ENCODE measurements around the gene TBXAS1.
"Not testable (repeated sequence)": the region's sequence is repeated elsewhere in the genome, so short reads cannot be mapped to it uniquely, and the experiment has no call there.

Gene TBXAS1

GRCh38 chr7:139886899-139887298, 57.8 kb downstream of the TBXAS1 start:
- in situ Hi-C loops (cut with MboI; ENCODE audit: low sequenced_read_pairs) = no loop called here

DNA sequence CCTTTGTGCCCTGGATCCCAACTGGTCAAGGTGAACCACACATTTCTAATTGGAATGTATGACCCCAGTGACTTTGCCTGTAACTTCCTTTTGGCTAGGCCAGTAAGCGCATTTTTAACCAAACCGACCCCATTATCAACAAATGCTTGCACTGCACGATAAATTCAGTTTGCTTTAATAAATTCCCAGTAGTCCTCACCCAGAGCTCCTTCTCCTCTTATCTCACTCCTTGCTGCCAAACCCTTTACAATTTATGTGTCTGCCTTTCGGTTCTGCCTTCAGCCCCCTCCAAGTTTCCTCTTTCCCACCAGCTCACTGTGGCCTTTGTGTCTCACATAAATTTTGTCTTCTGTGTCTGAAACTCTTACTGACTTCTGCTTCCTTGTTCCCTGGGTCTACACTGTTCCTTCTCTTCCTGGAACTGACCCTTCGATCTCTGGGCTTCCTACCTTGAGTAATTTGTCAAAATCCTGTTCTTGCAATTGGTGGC, 59.0 kb downstream of the TBXAS1 start:
- in situ Hi-C loops (cut with MboI; ENCODE audit: low sequenced_read_pairs) = no loop called here

DNA sequence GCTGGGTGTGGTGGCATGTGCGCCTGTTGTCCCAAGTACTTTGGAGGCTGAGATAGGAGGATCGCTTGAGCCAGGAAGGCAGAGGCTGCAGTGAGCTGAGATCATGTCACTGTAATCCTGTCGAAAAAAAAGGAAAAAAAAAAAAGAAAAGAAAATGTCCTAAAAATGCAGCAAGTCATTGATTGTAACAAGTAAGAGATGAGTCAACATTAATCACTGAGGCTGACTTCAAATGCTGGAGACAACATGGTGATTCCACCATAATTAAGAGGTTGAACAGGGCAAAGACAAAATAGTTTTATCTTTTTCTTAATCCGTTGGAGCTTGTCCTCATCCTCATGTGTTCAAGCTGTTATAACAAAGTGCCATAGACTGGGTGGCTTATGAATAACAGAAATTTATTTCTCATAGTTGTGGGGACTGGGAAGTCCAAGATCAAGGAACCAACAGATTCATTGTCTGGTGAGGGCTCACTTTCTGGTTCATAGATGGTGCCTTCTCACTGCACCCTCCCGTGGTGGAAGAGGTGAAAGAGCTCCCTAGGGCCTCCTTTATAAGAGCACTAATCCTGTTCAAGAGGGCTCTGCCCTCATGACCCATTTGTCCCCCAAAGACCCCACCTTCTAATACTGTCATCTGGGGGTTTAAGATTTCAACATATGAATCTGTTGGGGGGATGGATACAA, 60.3 kb downstream of the TBXAS1 start:
- in situ Hi-C loops (cut with MboI; ENCODE audit: low sequenced_read_pairs) = no loop called here

DNA sequence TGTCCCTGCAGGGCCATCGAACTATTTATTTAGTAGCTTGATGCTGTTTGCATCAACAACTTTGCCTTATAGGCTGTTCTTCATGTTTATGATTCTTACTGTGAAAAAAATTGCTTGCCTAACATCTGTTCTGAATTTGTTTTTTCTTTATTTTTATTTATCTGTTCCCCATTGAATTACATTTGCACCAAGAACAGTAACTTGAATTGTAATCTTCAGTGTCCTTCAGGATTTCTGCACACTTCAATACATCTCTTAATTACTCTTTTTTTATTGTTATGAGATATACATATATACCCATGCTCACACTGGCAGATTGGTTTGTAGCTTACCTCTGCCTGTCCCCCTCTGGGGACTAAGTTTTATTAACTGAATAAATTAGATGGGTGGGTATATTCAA, 64.4 kb downstream of the TBXAS1 start:
- in situ Hi-C loops (cut with MboI; ENCODE audit: low sequenced_read_pairs) = no loop called here

DNA sequence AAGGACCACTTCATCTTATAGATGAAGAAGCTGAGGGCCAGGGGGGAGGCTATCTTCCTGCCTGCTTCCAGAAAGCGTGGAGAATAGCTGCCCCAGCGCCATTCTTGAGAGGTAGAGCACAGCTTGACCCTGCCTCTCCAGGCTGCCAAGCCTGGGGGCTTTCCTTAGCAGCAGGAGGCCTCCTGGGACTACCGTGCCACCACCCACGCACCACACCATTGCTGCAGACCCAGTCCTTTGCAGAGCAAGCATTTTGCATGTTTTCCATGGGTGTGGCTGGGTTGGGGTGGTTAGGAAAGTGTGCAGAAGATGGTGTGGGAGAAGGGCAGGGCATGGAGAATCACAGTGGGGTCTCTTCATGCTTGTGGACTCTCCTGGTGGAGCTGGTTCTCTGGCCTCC, 64.9 kb downstream of the TBXAS1 start:
- in situ Hi-C loops (cut with MboI; ENCODE audit: low sequenced_read_pairs) = no loop called here

DNA sequence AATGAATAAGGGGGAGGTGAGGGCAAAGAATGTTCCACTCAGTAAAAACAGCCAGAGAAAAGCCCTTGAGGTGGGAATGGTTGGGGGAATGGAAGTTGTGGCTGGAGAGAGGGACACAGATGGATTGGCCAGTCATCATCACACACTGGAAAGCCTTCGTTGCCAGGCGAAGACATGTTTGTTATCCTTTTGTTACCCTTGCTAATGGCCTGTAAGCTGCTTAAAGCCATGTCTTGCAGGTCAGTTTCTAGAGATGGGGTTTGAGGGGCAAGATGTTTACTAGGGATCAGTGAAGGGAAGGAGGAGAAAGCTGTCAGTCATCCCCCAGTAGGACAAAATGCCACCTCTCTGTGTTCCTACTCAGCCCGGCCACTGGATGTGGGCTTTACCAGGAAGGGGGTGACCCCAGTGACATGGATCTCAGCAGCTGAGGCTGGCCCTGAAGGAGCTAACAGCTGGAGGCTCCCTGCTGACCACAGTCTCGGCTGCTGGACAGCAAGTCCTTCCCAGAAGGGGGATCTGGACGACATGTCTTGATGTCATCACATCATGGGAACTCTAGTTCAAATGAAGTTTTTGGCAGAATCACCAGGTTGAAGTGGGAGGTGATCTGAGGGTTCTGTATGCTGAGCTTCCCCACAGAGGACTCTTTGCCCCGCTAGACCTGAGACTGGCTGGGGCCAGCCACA, 66.2 kb downstream of the TBXAS1 start:
- in situ Hi-C loops (cut with MboI; ENCODE audit: low sequenced_read_pairs) = no loop called here

- in situ Hi-C loops (cut with MboI; ENCODE audit: low sequenced_read_pairs) = no loop called here
Measured at GRCh38 chr7:139896288-139896687, 67.2 kb downstream of the TBXAS1 start.

DNA sequence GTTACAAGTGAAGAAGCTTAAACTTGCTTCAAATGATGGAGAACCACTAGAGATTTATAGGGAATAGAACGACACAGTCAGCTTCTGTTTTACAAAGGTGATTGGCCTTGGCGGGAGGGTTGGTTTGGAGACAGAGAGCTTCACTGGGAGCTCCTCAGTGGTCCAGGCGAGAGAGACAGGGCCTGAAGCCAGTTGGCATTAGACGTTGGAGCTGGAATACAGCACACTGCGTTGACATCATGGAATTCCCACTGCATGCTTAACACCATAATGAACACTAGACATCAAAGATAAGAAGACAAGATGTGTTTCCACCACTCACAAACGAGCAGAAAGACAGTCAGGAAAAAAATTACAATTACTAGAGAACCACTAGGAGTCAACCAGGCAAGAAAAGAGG, 67.8 kb downstream of the TBXAS1 start:
- in situ Hi-C loops (cut with MboI; ENCODE audit: low sequenced_read_pairs) = no loop called here

- in situ Hi-C loops (cut with MboI; ENCODE audit: low sequenced_read_pairs) = no loop called here
Measured at GRCh38 chr7:139897422-139898090, 68.5 kb downstream of the TBXAS1 start.

- in situ Hi-C loops (cut with MboI; ENCODE audit: low sequenced_read_pairs) = no loop called here
Measured at GRCh38 chr7:139898483-139898882, 69.4 kb downstream of the TBXAS1 start.

DNA sequence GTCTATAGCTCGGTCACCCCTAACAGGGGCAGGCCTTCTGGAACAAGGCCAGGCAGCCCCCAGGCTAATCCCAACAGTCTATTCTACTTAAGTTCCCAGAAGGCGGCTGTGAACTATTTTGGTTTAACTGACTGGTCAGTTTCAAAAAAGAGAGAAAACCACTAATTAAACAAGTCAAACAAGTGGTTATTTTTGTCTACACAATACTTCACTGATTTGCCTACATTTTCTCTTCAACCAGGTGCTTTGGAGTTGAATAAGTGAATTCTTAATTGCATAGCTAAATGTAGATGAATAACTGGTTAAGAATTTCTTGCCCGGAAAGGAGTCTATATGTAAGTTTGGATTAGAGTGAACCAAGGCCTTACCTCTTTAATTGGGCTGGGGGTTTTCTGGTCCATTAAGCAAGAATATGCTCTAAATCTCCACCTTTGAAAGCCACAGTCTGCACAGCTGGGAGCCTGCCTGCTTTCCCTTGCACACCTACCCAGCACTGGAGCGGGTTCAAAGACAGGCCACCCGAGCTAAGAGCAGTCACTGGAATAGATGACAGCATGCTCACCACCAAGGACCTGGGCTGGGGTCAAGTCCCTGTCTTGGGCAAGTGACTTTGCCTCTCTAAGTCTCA, 70.4 kb downstream of the TBXAS1 start:
- in situ Hi-C loops (cut with MboI; ENCODE audit: low sequenced_read_pairs) = no loop called here

DNA sequence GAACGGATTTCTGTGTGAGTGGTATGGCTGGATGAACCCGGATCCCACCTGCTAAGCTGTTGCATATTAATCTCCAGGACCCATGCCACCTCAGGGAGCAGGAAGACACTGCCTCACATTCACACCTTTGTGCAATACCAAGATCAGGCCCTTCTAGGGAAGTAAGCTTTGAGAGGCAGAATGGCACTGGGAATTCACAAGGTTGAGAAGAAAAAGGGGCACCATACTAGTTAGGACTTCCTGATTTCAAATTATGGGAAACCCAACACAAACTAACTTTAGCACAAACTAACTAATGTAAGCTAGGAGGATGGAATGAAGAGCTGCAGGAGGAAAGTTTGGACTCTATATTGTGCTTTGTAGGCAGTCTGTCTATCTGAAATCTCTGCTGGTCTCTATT, 71.3 kb downstream of the TBXAS1 start:
- in situ Hi-C loops (cut with MboI; ENCODE audit: low sequenced_read_pairs) = no loop called here

DNA sequence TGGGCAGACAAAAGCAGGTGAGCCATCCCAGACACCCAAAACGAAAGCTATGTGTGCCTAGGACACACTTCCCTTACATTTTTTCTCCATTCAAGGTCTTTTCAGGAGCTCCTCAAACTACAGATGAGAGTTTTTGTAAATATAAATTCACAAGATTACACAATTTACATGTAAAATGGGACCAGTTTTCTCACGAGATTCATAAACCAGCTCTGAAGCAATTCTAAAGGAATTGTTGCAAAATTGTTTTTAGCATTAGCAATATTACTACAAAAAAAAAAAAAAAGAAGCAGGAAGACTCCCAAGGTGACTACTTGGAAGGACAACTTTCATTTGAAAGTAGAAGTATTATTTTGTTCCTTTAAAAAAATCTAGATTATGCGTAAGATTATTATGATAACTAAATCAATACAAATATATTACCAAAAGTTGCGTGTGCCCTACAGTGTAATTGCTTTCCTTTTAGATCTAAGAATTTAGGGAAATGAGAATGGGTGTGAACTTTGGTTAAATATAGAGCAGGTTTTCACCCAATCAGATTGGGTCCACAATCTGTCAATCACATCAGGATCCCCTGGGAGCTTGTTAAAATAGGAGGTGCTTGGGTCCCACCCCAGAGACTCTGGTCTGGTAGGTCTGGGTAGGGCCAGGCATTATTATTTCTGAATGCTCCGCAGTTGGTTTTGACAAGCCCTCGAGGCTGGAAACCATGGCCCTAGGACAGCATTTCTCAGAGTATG, 72.2 kb downstream of the TBXAS1 start:
- in situ Hi-C loops (cut with MboI; ENCODE audit: low sequenced_read_pairs) = no loop called here

DNA sequence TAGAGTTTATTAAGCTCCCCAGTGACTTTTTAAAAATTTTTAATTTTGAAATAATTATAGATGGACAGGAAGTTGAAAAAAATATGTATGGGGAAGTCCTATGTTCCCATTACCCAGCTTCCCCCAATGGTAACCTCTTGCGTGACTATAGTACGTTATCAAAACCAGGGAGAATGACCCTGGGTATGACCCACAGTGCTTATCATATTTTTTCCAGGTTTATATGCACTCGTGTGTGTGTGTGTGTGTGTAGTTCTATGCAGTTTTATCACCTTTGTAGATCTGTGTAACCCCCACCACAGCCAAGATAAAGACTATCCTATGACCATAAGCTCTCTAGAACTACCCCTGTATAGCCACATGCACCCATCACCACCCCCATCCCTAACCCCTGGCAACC, 72.8 kb downstream of the TBXAS1 start:
- in situ Hi-C loops (cut with MboI; ENCODE audit: low sequenced_read_pairs) = no loop called here

GRCh38 chr7:139902436-139903102, 73.5 kb downstream of the TBXAS1 start:
- in situ Hi-C loops (cut with MboI; ENCODE audit: low sequenced_read_pairs) = no loop called here

- in situ Hi-C loops (cut with MboI; ENCODE audit: low sequenced_read_pairs) = not testable (repeated sequence)
Measured at GRCh38 chr7:139903103-139903477, 74.0 kb downstream of the TBXAS1 start.

DNA sequence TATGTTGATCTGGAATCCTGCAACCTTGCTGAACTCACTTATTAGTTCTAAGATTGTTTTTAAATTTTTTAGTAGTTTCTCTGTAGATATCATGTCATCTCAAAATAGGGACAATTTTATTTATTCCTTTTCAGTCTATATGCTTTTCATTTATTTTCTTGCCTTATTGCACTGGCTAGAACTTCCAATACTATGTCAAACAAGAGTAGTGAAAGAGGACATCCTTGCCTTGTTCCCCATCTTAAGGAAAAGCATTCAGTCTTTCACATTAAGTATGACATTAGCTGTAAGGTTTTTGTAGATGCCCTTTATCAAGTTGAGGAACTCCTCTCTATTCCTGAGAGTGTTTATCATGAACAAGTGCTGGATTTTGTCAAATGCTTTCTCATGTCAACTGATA, 77.8 kb downstream of the TBXAS1 start:
- in situ Hi-C loops (cut with MboI; ENCODE audit: low sequenced_read_pairs) = no loop called here

DNA sequence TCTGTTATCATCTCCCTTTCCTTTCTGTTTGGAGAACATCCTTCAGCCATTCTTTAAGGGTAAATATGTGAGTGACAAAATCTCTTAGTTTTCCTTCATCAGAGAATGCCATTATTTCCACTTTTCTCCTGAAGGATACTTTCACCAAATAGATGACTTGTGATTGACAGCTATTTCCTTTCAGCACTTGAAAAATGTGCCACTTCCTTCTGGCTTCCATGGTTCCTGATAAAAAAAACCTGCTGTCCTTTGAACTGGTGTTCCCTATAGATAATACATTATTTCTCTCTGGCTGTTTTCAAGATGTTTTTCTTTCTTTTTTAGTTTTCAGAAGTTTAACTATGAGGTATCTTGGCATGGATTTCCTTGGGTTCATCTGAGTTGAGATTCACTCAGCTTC, 79.7 kb downstream of the TBXAS1 start:
- in situ Hi-C loops (cut with MboI; ENCODE audit: low sequenced_read_pairs) = no loop called here

DNA sequence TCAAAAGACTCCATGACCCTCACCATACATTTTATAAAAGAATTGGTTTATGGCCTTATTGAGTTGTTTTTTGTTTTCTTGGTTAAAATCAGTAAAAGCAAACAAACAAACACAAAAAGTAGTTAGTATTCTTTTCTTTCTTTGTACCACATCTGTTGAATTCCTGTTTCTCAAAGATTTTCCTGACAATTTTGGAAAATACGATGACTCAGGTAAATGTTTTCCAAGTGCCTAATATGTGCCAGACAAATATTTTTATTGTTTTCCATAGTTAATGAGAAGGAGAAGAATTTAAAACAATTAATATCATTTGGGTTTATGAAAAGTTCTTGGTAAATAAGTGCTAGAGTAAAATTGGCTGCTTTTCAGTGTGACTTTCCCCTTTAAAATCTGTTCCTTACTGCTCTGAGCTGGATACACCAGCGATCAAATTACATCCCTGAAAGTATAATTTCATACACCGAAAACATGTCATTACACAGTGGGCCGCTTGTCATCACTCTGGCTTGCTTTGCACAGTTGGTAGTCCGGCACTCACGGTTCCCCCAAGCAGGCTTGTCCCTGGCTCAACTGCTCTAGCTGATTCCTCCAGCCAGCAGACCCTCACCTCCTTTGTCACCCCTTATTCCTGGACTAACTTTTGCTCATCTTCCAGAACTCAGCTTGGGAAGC, 80.5 kb downstream of the TBXAS1 start:
- in situ Hi-C loops (cut with MboI; ENCODE audit: low sequenced_read_pairs) = no loop called here
